GM23248 (cell line): ENCODE results near the gene IGIP. TPM values are rescaled to one million over a fixed set of nuclear protein-coding genes. Genes with fewer than 3 reads are reported as not detected.

Source experiments
- DNase-seq: peaks from one replicate; pipeline ENCODE4 v3.0.0-alpha.2; 2015
- H2AFZ ChIP-seq: fragments of 200-600 bp; sonication (generic); 2 replicates; pipeline ENCODE4 v1.6.1; 2016; ENCODE audit warnings: antibody characterized with exemption
- H3F3A ChIP-seq: fragments of 200-600 bp; sonication (generic); 2 replicates; pipeline ENCODE4 v1.6.1; 2016; ENCODE audit warnings: mild to moderate bottlenecking, antibody characterized with exemption, mixed run types; ENCODE audit not compliant: insufficient read depth
- H3K27ac ChIP-seq: fragments of 200-600 bp; sonication (generic); 2 replicates; pipeline ENCODE4 v1.5.1; 2016; ENCODE audit warnings: mild to moderate bottlenecking
- H3K27me3 ChIP-seq: fragments of 200-600 bp; sonication (generic); replicated peaks from 2 replicates; pipeline ENCODE4 v1.6.1; 2016; ENCODE audit warnings: mild to moderate bottlenecking; ENCODE audit not compliant: insufficient read depth
- H3K36me3 ChIP-seq: fragments of 200-600 bp; sonication (generic); 2 replicates; pipeline ENCODE4 v1.6.1; 2016; ENCODE audit warnings: low read depth, mild to moderate bottlenecking
- H3K4me1 ChIP-seq: fragments of 200-600 bp; sonication (generic); 2 replicates; pipeline ENCODE4 v1.6.1; 2016; ENCODE audit warnings: mild to moderate bottlenecking; ENCODE audit not compliant: insufficient read depth
- H3K4me2 ChIP-seq: fragments of 200-600 bp; sonication (generic); one replicate; pipeline ENCODE4 v1.6.1; 2016; ENCODE audit warnings: mild to moderate bottlenecking; ENCODE audit not compliant: unreplicated experiment
- H3K4me3 ChIP-seq: fragments of 200-600 bp; sonication (generic); 2 replicates; pipeline ENCODE4 v1.5.1; 2016; ENCODE audit warnings: mild to moderate bottlenecking
- H3K79me2 ChIP-seq: fragments of 200-600 bp; sonication (generic); 2 replicates; pipeline ENCODE4 v1.6.1; 2016; ENCODE audit warnings: mild to moderate bottlenecking; ENCODE audit not compliant: insufficient read depth
- H3K9ac ChIP-seq: fragments of 200-600 bp; sonication (generic); 2 replicates; pipeline ENCODE4 v1.6.1; 2016; ENCODE audit warnings: mild to moderate bottlenecking
- H3K9me2 ChIP-seq: fragments of 200-600 bp; sonication (generic); 2 replicates; pipeline ENCODE4 v1.6.1; 2016; ENCODE audit warnings: mixed run types, mild to moderate bottlenecking, moderate library complexity; ENCODE audit not compliant: insufficient read depth
- H3K9me3 ChIP-seq: fragments of 200-600 bp; sonication (generic); one replicate; pipeline ENCODE4 v1.6.1; 2017; ENCODE audit warnings: low read depth
- H4K20me1 ChIP-seq: fragments of 200-600 bp; sonication (generic); 2 replicates; pipeline ENCODE4 v1.6.0; 2016; ENCODE audit not compliant: insufficient read depth
- EZH2 ChIP-seq: fragments of 200-600 bp; sonication (generic); IDR thresholded peaks from 2 replicates; pipeline ENCODE4 v1.6.1; 2018; ENCODE audit warnings: antibody characterized with exemption, mild to moderate bottlenecking; ENCODE audit not compliant: insufficient read depth, poor library complexity, severe bottlenecking
- EZH2phosphoT487 ChIP-seq: fragments of 200-600 bp; sonication (generic); IDR thresholded peaks from 2 replicates; pipeline ENCODE4 v1.6.1; 2018; ENCODE audit warnings: antibody characterized with exemption, moderate library complexity, mild to moderate bottlenecking, low read depth; ENCODE audit not compliant: insufficient read depth
- WGBS, 2 experiments: methylation state at CpG; one replicate each; pipeline ENCODE4 v1.1.6; 2015 to 2017; ENCODE audit warnings: low lambda C conversion rate in 2 of 2, low coverage in 1 of 2; ENCODE audit errors: missing lambda C conversion rate in 2 of 2; 5-methylcytosine and 5-hydroxymethylcytosine counted together
- in situ Hi-C: fragments of 300-500 bp; cut with MboI; formaldehyde crosslinking; loops from 2 replicates; pipeline ENCODE4 v1.15.0; 2020
- polyA plus RNA-seq: library from polyadenylated mRNA; unstranded; fragments of >200 nt; fragmentation: Nextera tagmentation; extraction: Ambion mirVana; gene quantifications from 2 replicates; pipeline ENCODE4 v1.2.1, GENCODE V29; 2016
- total RNA-seq: library from RNA; depleted of rRNA; stranded (reverse); fragments of >200 nt; shearing (Covaris generic); gene quantifications from 2 replicates; pipeline ENCODE4 v1.2.3, GENCODE V29; 2014

Gene IGIP
- total and polyA plus RNA-seq, 2 experiments from 2014 or later, result 3.5 to 13.0 TPM

DNA sequence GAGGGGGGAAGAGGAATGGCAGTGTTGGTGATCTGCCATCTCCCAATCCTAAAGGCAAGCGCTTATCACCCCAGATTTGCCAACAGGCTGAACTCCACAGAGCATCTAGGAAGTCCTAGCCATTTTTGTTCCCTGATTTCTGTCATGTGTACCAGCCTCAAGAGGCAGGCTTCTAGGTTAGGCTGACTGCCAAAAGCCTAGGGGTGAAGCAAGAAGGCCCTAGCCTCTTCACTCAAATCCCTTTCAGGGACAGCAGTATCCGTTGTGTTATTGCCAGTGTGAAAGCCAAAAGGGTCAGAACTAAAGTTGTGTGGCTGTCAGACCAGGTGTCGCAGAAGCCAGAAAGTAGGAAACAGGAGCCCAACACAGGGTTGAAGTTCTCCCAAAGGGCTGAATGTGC lies 14.7 kb downstream of the IGIP start:
- peaks cover 35% of the 10 kb centered on the region for H4K20me1 ChIP-seq
- no peak overlapping the region for H3K27ac ChIP-seq
- in situ Hi-C loops, result no loop called here
- no peak for TF ChIP-seq EZH2phosphoT487
- TF ChIP-seq EZH2, result no peak
- no peak overlapping the region for H2AFZ ChIP-seq
- no peaks in the 10 kb centered on the region for H3K27me3 ChIP-seq
- H3K9ac ChIP-seq, result no peak overlapping the region
- no peak overlapping the region for H3K4me3 ChIP-seq
- H3K4me2 ChIP-seq, result no peak overlapping the region
- no peaks in the 10 kb centered on the region for H3K9me2 ChIP-seq
- H3K36me3 ChIP-seq, result no peaks in the 10 kb centered on the region
- H3F3A ChIP-seq, result 0 out of 2 replicates have a peak, but pooled peaks cover 10% of the 10 kb centered on the region
- WGBS, 2 experiments, result 64 to 69% methylated on average over 3 of the region's 3 CpGs
- peaks cover 81% of the 10 kb centered on the region for H3K79me2 ChIP-seq
- no peaks in the 10 kb centered on the region for H3K9me3 ChIP-seq
- H3K4me1 ChIP-seq, result peaks cover 16% of the 10 kb centered on the region
- DNase-seq, result no peak

DNA sequence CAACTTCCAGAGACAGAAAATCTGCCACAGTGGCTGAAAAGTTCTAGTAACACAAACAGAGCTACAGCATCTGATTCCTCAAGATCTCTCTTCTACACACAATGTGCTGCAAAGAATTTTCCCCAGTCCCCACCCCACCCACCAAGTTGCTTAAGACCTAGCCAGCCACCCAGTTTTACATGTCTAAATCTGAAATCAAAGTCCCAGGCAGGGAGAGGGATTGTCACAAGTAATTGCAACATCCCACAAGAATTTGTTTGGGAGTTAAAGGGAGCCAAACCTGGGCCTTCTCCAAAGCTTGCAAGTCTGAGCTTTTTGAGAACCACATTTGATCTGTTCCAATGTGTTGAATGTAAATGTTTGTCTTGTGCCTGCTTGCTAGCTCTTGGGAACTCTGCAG lies 15.5 kb downstream of the IGIP start:
- Histone ChIP-seq H3K4me2 (no peak overlapping the region), H3K79me2 (peaks cover 75% of the 10 kb centered on the region), H3K36me3 (no peaks in the 10 kb centered on the region), H2AFZ (no peak overlapping the region), H3K9me2 (no peaks in the 10 kb centered on the region), H4K20me1 (peaks cover 32% of the 10 kb centered on the region), H3K27ac (no peak overlapping the region), H3K27me3 (no peaks in the 10 kb centered on the region), H3K4me1 (peaks cover 18% of the 10 kb centered on the region), H3K9ac (no peak overlapping the region), H3K9me3 (no peaks in the 10 kb centered on the region), H3F3A (0 out of 2 replicates have a peak, but pooled peaks cover 10% of the 10 kb centered on the region), H3K4me3 (no peak overlapping the region)
- TF ChIP-seq EZH2phosphoT487, result no peak
- no peak for TF ChIP-seq EZH2
- peak; percentile 72 for DNase-seq
- in situ Hi-C loops, result no loop called here

- in situ Hi-C loops, result no loop called here
- Histone ChIP-seq H3K9me3 (no peaks in the 10 kb centered on the region), H3K4me2 (no peak overlapping the region), H3K4me3 (no peak overlapping the region), H3K36me3 (no peaks in the 10 kb centered on the region), H3K9ac (no peak overlapping the region), H3K9me2 (no peaks in the 10 kb centered on the region), H3F3A (peaks cover 15% of the 10 kb centered on the region; the same call in 1 of the 2 replicates), H3K27ac (no peak overlapping the region), H3K4me1 (peaks cover 18% of the 10 kb centered on the region), H3K79me2 (peaks cover 73% of the 10 kb centered on the region), H2AFZ (no peak overlapping the region), H3K27me3 (no peaks in the 10 kb centered on the region), H4K20me1 (peaks cover 26% of the 10 kb centered on the region)
- WGBS, 2 experiments, result 68 to 73% methylated on average over 5 of the region's 5 CpGs
- TF ChIP-seq EZH2 (no peak), EZH2phosphoT487 (no peak)
- DNase-seq, result no peak
Observed at GRCh38 chr5:140142246-140142645, 16.5 kb downstream of the IGIP start.

DNA sequence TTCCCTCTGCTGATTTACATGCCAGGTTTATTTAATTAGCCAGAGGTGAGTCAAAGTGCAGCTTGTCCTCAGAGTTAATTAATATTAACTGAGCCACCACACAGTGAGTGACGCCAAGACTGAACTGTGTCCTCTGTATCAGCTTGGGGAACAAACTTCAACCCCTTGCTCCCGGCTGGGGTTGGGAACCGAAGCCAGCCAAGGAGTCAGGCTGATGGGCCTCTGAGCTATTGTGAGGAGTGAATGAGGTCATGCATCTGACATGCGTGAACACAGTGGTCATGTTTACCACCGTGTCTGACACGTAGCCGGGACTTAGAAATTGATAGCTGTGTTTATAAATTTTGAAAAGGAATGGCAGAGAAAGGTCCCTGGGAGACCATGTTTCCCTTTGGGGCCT lies 17.1 kb downstream of the IGIP start:
- H3K9ac ChIP-seq, result no peak overlapping the region
- H3K4me1 ChIP-seq, result peaks cover 18% of the 10 kb centered on the region
- H3K4me2 ChIP-seq, result no peak overlapping the region
- no peak overlapping the region for H2AFZ ChIP-seq
- H3K36me3 ChIP-seq, result no peaks in the 10 kb centered on the region
- TF ChIP-seq EZH2phosphoT487, result no peak
- TF ChIP-seq EZH2, result no peak
- no peaks in the 10 kb centered on the region for H3K9me2 ChIP-seq
- WGBS, 2 experiments, result 86 to 89% methylated on average over 7 of the region's 7 CpGs
- peaks cover 71% of the 10 kb centered on the region for H3K79me2 ChIP-seq
- H3K9me3 ChIP-seq, result no peaks in the 10 kb centered on the region
- in situ Hi-C loops, result no loop called here
- DNase-seq, result no peak
- H3K27ac ChIP-seq, result no peak overlapping the region
- peaks cover 15% of the 10 kb centered on the region; the same call in 1 of the 2 replicates for H3F3A ChIP-seq
- no peak overlapping the region for H3K4me3 ChIP-seq
- H3K27me3 ChIP-seq, result no peaks in the 10 kb centered on the region
- H4K20me1 ChIP-seq, result peaks cover 23% of the 10 kb centered on the region
